DMS114 treated with DMSO at 0.1 percent for 48 hours (cell line): ENCODE measurements around the gene MARK4.
"Not testable (repeated sequence)": the region's sequence is repeated elsewhere in the genome, so short reads cannot be mapped to it uniquely, and the experiment has no call there.

Experiments
- DNase-seq: peaks from one replicate; lab custom pipeline; 2025; ENCODE audit not compliant: unreplicated experiment; lab: John Stamatoyannopoulos, UW

Gene MARK4

GRCh38 chr19:45243144-45243732 lies 7.8 kb upstream of the MARK4 start:
- DNase-seq: no peak

- no peak for DNase-seq
Measured at GRCh38 chr19:45244133-45244794, 6.8 kb upstream of the MARK4 start.

GRCh38 chr19:45245334-45245787 lies 5.7 kb upstream of the MARK4 start, which contains the start of gene EXOC3L2:
EXOC3L2 (minus strand) TSS chr19:45245407; CDS start chr19:45239045, 6,362 bp downstream.
- DNase-seq: no peak

- DNase-seq: no peak
Measured at GRCh38 chr19:45245826-45246225, 5.2 kb upstream of the MARK4 start.

GRCh38 chr19:45247136-45247535 lies 3.9 kb upstream of the MARK4 start:
- no peak for DNase-seq

- no peak for DNase-seq
Measured at GRCh38 chr19:45249261-45250033, 1.6 kb upstream of the MARK4 start.

- no peak for DNase-seq
Measured at GRCh38 chr19:45250216-45250831, 747 bp upstream of the MARK4 start.

- no peak for DNase-seq
Measured at GRCh38 chr19:45251452-45252354, 632 bp downstream of the MARK4 start.

- DNase-seq: no peak
Measured at GRCh38 chr19:45253396-45254027, 2.4 kb downstream of the MARK4 start.

GRCh38 chr19:45254044-45254531 lies 3.0 kb downstream of the MARK4 start:
- no peak for DNase-seq

- no peak for DNase-seq
Measured at GRCh38 chr19:45255611-45256157, 4.6 kb downstream of the MARK4 start.

GRCh38 chr19:45256836-45257235 lies 5.8 kb downstream of the MARK4 start:
- no peak for DNase-seq

GRCh38 chr19:45258862-45259261 lies 7.8 kb downstream of the MARK4 start:
- no peak for DNase-seq

GRCh38 chr19:45262570-45262969 lies 11.5 kb downstream of the MARK4 start:
- no peak for DNase-seq

GRCh38 chr19:45263013-45263412 lies 11.9 kb downstream of the MARK4 start:
- DNase-seq: no peak

- DNase-seq: no peak
Measured at GRCh38 chr19:45264781-45265317, 13.8 kb downstream of the MARK4 start.

GRCh38 chr19:45265375-45265774 lies 14.3 kb downstream of the MARK4 start:
- no peak for DNase-seq

- no peak for DNase-seq
Measured at GRCh38 chr19:45267296-45267695, 16.2 kb downstream of the MARK4 start.

- not testable (repeated sequence) for DNase-seq
Measured at GRCh38 chr19:45269939-45270338, 18.9 kb downstream of the MARK4 start.
